M059J (cell line): ENCODE data around the gene IL1B. TPM values are rescaled to one million over a fixed set of nuclear protein-coding genes. Genes with fewer than 3 reads are reported as not detected.
"Not testable (repeated sequence)": the region's sequence is repeated elsewhere in the genome, so short reads cannot be mapped to it uniquely, and the experiment has no call there.

Source experiments
- DNase-seq: peaks from one replicate; pipeline ENCODE4 v3.0.0-alpha.2; 2012; ENCODE audit warnings: low read depth
- total RNA-seq: library from RNA; depleted of rRNA; stranded (reverse); fragments of >200 nt; shearing (Covaris generic); gene quantifications from 2 replicates; pipeline ENCODE4 v1.2.3, GENCODE V29; 2014

Gene IL1B
- total RNA-seq, 1 experiment from 2014 or later, result 4.2 TPM

DNA sequence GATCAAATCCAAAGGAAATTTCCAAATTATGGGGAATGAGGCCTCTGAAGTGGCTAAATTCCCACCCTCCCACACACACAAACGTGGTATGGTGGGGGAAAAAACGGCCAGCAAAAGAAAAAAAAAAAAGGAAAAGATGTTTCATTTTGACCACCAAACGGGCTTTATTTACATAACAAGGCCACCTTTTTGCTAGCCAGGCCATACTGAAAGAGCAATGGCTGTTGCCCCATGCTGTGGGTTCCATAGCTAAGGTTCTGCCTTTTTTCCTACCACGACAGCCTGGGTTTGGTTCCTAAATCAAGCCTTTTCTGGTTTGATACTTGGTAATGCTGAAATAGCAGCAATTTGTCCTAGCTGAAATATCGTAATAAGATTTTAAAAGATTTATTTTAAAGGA, 14.0 kb upstream of the IL1B start:
- DNase-seq, result no peak

DNA sequence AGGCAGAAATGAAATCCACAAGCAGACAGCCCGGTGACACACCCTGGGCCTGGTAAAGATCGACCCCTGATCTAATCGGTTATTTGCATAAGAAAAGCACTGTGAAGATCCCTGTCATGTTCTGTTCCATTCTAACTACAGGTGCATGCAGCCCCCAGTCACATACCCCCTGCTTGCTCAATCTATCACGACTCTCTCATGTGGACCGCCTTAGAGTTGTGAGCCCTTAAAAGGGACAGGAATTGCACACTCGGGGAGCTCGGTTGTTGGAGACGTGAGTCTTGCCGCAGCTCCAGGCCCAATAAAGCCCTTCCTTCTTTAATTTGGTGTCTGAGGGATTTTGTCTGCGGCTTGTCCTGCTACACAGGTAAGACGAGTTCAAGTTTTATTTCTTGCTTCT, 13.4 kb upstream of the IL1B start:
- no peak for DNase-seq

- no peak for DNase-seq
These were observed 12.3 kb upstream of the IL1B start for GRCh38 chr2:112848833-112849232.

GRCh38 chr2:112846031-112846430, 9.5 kb upstream of the IL1B start:
- DNase-seq, result no peak

DNA sequence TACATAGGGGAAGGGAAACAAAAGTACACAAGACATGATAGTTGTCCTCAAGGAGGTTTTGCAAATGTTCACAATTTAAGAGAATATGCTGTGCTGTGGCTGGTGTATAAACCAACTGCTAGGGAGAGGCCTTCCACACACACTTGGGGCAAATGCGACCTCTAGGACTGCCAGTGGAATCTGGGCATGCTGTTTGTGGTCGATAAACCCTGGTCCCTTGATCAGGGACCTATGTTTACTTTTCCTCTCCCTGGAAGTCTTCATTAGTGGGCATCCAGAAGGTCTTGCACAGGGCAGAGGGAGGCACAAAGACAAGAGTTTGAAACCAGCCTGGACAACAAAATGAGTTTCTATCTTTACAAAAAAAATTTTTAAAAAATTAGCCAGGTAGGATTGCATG, 7.3 kb upstream of the IL1B start:
- no peak for DNase-seq

DNA sequence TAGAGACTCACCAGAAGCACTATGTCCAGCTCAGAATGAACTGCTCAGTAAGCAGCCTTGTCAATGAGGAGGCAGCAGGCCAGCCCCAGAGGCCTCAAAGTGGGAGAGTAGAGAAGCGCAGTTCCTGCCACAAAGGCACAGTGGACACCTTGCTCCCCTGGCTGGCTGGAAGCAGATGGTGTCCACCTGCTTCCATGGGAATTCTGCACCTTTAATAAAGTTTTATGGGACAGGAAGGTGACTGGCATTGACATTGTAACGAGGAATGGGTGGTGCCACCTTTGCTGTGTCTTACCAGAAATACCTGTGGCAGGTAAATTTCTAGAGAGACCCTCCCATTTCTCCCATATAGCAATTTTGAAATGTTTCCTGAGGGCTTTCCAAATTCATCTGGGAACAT, 6.7 kb upstream of the IL1B start:
- DNase-seq, result no peak

- no peak for DNase-seq
These were observed 4.9 kb upstream of the IL1B start for GRCh38 chr2:112841295-112842044.

DNA sequence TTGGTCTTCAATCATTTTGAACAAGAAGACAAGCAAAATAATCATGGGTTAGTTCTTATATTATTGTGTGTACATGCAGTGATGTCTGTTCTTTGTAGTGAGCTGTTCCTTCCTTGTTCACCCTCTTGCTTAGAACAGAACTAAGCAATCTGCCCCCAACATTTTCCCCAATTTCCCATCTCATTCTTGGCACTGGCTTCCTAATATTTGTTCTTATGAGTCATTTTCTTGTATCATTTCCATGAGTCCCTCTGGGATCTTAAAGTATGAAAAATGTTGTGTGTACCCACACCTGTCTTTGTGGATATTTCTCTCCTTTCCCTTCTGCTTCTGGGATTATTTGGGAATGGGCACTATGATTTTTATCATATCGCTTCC, 3.5 kb upstream of the IL1B start:
- no peak for DNase-seq

DNA sequence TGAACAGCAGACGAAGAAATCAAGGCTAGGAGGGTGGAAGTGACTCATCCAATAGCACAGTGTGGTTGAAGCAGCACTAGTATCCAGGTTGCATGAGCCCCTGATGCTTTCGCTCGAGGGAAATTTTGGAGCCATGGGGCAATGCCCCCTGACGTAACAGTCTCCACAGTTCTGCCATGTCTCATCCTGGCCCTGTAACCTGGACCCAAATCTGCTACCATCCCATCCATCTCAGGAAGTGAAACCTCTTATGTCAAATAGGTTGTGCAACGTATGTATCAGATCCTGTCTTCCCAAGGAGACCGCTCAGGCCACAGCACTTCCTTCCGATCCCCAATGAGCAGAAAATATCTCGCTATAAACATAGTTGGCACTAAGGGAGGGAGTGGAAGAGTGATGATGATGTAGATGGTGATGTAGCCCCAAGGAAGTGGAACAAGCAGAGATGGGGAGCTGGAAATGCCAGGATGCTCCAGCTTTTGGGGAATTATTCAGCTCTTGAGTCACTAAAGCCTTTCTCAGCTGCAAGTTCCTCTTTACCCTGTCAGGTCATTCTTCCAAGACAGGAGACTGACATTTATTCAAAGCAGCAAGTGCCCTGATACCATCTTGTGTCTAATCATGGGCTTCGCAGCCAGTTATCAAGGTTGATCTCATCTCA, 3.0 kb upstream of the IL1B start:
- DNase-seq, result no peak

GRCh38 chr2:112836163-112836560, 417 bp downstream of the IL1B start:
- DNase-seq, result no peak

DNA sequence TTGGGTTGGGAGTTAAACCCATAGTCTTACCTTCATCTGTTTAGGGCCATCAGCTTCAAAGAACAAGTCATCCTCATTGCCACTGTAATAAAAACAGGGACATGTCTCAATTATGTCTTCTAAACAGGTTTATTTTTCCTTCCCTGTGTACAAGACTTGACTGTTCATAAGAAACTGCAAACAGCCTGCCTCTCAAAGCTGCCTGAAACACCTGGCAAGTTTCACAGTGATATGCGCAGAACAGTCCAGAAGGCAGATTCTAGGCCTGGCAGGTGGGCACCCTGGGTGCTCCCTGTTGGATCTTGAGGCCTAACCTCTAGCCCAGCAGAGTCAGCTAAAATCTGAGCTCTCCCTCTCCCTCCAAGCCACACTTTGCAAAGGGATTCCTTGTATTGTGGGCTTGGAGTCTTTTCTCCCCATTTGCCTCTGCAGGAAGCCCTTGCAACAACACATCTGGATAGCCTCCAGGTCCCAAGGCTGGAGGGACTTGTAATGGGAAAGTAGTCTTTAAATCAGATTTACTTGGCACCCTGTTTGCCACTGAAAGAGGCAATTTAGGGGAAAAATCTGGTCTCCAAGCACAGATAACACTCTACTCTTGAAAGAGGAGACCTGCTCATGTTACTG, 930 bp downstream of the IL1B start:
- DNase-seq, result no peak

- no peak for DNase-seq
These were observed 1.5 kb downstream of the IL1B start for GRCh38 chr2:112835061-112835501.

- peak; percentile 69 for DNase-seq
These were observed 2.1 kb downstream of the IL1B start for GRCh38 chr2:112834396-112835037.

- no peak for DNase-seq
These were observed 2.6 kb downstream of the IL1B start for GRCh38 chr2:112833976-112834375.

DNA sequence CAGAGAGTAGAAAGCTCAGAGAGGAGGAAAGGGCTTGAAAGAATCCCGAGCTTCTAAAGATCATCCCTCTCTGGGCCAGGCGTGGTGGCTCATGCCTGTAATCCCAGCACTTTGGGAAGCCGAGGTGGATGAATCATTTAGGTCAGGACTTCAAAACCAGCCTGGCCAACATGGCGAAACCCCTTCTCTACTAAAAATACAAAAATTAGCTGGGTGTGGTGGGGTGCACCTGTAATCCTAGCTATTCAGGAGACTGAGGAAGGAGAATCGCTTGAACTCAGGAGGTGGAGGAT, 3.0 kb downstream of the IL1B start:
- not testable (repeated sequence) for DNase-seq

DNA sequence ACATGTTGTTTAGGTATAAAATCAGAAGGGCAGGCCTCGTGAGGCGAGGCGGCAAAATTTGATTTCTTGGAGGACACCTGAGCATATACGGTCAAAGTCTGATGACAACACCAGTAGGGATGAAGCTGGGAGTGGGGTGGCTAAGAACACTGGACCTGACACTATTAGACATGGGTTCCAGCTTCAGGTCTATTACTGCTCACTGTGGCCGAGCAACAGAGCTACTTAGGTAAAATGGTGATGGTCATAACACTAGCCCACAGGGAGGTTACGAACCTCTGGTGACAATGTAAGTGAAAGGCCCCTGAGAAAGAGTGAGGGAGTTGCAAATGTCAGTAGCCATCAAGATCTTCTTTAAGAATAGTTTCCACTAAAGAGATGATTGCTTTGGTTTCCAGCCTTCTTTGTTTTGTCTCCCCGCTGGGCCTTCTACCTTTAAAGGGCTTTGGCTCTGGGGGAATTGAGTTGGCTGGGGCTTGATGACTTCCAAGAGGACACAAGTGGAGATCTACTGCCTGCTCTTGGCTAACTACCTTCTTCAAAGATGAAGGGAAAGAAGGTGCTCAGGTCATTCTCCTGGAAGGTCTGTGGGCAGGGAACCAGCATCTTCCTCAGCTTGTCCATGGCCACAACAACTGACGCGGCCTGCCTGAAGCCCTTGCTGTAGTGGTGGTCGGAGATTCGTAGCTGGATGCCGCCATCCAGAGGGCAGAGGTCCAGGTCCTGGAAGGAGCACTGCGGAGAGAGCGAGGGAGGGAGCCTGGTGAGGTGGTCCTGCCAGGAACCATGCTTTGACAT, 3.5 kb downstream of the IL1B start:
- no peak for DNase-seq

GRCh38 chr2:112831946-112832840, 4.4 kb downstream of the IL1B start:
- no peak for DNase-seq

- DNase-seq, result no peak
These were observed 5.1 kb downstream of the IL1B start for GRCh38 chr2:112831513-112831845.

- DNase-seq, result no peak
These were observed 5.7 kb downstream of the IL1B start for GRCh38 chr2:112830682-112831512.
